Neutrophil (primary cell): ENCODE measurements around the gene TRIM4.
"Not testable (repeated sequence)": the region's sequence is repeated elsewhere in the genome, so short reads cannot be mapped to it uniquely, and the experiment has no call there.

Source experiments
- H3K27ac ChIP-seq: fragments of 200-600 bp; sonication (generic); 2 replicates; pipeline ENCODE4 v1.5.1; 2016; ENCODE audit warnings: mild to moderate bottlenecking, moderate library complexity
- H3K27me3 ChIP-seq: fragments of 200-600 bp; sonication (generic); 2 replicates; pipeline ENCODE4 v1.6.0; 2016; ENCODE audit warnings: mild to moderate bottlenecking
- H3K36me3 ChIP-seq: fragments of 200-600 bp; sonication (generic); 2 replicates; pipeline ENCODE4 v1.5.1; 2017
- H3K4me1 ChIP-seq, 2 experiments: fragments of 200-600 bp in 1 of 2; sonication (generic) in 1 of 2; 1 replicate in 1 of 2; 2 replicates in 1 of 2; pipeline versions ENCODE4 v1.5.1 to v1.6.1; 2013 to 2016; ENCODE audit warnings: low read depth in 1 of 2, low read length in 1 of 2, mild to moderate bottlenecking in 1 of 2, moderate library complexity in 1 of 2; ENCODE audit not compliant: control insufficient read depth in 1 of 2, insufficient read depth in 1 of 2
- H3K4me3 ChIP-seq, 2 experiments: fragments of 200-600 bp in 1 of 2; sonication (generic) in 1 of 2; 1 replicate in 1 of 2; 2 replicates in 1 of 2; pipeline ENCODE4 v1.5.1; 2013 to 2016; ENCODE audit warnings: low read depth in 1 of 2, low read length in 1 of 2, mild to moderate bottlenecking in 1 of 2, moderate library complexity in 1 of 2
- H3K9me3 ChIP-seq: fragments of 200-600 bp; sonication (generic); 2 replicates; pipeline ENCODE4 v1.5.1; 2016
- CTCF ChIP-seq: fragments of 200-600 bp; sonication (generic); IDR thresholded peaks from 2 replicates; pipeline ENCODE4 v1.5.1; 2016; ENCODE audit warnings: antibody characterized with exemption

TRIM4 gene

DNA sequence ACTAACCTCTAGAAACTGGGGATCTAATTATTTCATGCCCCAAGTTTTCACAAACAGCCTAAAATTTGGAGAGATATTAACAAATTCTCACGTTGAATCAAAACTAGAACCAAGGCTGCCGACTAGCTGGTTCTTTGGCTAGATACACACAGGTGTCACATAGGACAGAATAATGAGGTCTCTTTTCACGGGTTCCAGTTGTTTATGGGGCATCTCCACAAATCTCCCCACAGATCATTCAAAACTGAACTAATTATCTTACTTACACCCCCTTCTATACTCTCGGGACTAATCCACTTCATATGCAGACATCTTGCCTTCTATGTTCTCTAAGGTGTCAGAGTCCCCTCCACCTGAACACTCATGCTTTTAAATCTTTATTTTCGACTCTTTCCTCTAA, 26.1 kb downstream of the TRIM4 start:
- no peak for TF ChIP-seq CTCF
- peaks cover 18 to 20% of the 10 kb centered on the region in 2 experiments for H3K4me1 ChIP-seq
- no peak overlapping the region for H3K4me3 ChIP-seq
- no peaks in the 10 kb centered on the region for H3K27me3 ChIP-seq
- no peaks in the 10 kb centered on the region for H3K9me3 ChIP-seq
- no peak overlapping the region for H3K27ac ChIP-seq
- H3K36me3 ChIP-seq = peaks cover 34% of the 10 kb centered on the region

GRCh38 chr7:99890348-99890747, 29.0 kb downstream of the TRIM4 start:
- not testable (repeated sequence) for H3K4me1 ChIP-seq, H3K27ac ChIP-seq, H3K27me3 ChIP-seq, H3K4me3 ChIP-seq, H3K9me3 ChIP-seq
- H3K36me3 ChIP-seq = peaks cover 36% of the 10 kb centered on the region

DNA sequence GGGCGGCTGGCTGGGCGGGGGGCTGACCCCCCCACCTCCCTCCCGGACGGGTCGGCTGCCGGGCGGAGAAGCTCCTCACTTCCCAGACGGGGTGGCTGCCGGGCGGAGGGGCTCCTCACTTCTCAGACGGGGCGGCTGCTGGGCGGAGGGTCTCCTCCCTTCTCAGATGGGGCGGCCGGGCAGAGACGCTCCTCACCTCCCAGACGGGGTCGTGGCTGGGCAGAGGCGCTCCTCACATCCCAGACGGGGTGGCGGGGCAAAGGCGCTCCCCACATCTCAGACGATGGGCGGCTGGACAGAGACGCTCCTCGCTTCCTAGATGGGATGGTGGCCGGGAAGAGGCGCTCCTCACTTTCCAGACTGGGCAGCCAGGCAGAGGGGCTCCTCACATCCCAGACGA, 31.0 kb downstream of the TRIM4 start:
- H3K4me3 ChIP-seq, H3K9me3 ChIP-seq, H3K27ac ChIP-seq, H3K27me3 ChIP-seq, H3K4me1 ChIP-seq: not testable (repeated sequence)
- H3K36me3 ChIP-seq = peaks cover 36% of the 10 kb centered on the region

DNA sequence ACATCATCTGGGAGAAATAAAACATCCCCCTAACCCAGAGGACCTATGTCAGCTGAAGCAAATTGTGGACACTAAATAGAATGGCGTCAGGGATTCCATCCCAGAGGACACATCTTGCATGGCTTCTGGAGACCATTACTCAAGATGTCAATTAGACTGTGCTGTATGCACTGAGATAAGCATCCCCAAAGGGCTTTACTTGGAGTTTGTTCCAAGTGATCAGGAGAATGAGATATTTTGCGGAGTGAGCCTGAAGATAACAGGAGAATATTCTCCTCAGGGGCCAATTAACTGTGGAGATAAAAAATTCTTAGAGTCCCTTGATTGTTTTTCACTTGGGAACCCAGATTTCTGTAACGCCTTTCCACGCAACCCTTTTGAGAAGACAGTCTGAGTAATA, 38.0 kb downstream of the TRIM4 start:
- TF ChIP-seq CTCF = no peak
- Histone ChIP-seq H3K4me3 (no peak overlapping the region), H3K27ac (no peak overlapping the region), H3K9me3 (no peaks in the 10 kb centered on the region), H3K4me1 (peaks cover 5 to 6% of the 10 kb centered on the region in 2 experiments), H3K36me3 (no peaks in the 10 kb centered on the region), H3K27me3 (no peaks in the 10 kb centered on the region)

GRCh38 chr7:99876933-99877332, 42.4 kb downstream of the TRIM4 start, which contains the start of gene OR2AE1:
OR2AE1 (minus strand) TSS chr7:99877033; CDS start chr7:99877033, 0 bp downstream.
- Histone ChIP-seq H3K4me1 (peaks cover 11 to 13% of the 10 kb centered on the region in 2 experiments), H3K27ac (peak within 1 kb of the TSS; percentile 65), H3K27me3 (peaks cover 5% of the 10 kb centered on the region), H3K9me3 (no peaks in the 10 kb centered on the region), H3K36me3 (no peaks in the 10 kb centered on the region), H3K4me3 (no peak within 1 kb of the TSS)
- TF ChIP-seq CTCF = no peak

DNA sequence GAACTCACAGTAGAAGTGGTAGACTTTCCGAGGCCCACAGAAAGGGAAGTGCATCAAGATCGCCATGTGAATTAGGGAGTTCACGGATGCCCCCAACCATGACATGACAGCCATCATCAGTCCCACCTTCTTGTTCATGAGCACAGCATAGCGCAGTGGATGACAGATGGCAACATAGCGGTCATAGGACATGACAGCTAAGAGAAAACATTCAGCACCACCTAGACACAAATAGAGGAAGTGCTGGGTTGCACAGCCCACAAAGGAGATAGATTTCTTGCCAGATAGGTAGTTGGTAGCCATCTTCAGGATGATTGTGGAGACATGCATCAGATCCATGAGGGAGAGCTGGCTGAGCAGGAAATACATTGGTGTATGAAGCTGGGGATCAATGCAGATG, 42.8 kb downstream of the TRIM4 start:
- no peak for TF ChIP-seq CTCF
- peaks cover 11 to 13% of the 10 kb centered on the region in 2 experiments for H3K4me1 ChIP-seq
- peak overlapping the region; percentile 65 for H3K27ac ChIP-seq
- H3K9me3 ChIP-seq = no peaks in the 10 kb centered on the region
- H3K36me3 ChIP-seq = no peaks in the 10 kb centered on the region
- H3K4me3 ChIP-seq = no peak overlapping the region
- peaks cover 8% of the 10 kb centered on the region for H3K27me3 ChIP-seq

DNA sequence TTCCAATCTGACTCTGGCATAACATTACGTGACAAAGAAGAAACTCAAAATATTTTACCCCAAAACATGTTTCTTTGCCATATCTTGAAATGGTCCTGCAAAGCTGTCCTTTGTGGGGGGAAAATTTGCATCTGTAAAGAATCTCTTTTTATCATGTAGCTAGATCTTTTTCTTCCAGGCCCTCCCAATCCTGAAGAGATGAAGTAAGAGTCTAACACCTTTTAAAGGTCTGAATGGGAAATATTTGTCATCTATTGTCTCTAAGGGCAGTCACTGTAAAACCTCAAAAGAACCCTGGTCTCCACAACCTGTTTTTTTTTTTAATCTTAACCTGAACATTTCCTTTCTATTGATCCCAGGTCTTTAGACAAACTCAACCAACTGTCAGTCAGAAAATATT, 51.1 kb downstream of the TRIM4 start:
- H3K4me1 ChIP-seq = no peaks in the 10 kb centered on the region
- TF ChIP-seq CTCF = no peak
- no peak overlapping the region for H3K4me3 ChIP-seq
- H3K9me3 ChIP-seq = no peaks in the 10 kb centered on the region
- H3K36me3 ChIP-seq = no peaks in the 10 kb centered on the region
- peaks cover 52% of the 10 kb centered on the region for H3K27me3 ChIP-seq
- no peak overlapping the region for H3K27ac ChIP-seq

DNA sequence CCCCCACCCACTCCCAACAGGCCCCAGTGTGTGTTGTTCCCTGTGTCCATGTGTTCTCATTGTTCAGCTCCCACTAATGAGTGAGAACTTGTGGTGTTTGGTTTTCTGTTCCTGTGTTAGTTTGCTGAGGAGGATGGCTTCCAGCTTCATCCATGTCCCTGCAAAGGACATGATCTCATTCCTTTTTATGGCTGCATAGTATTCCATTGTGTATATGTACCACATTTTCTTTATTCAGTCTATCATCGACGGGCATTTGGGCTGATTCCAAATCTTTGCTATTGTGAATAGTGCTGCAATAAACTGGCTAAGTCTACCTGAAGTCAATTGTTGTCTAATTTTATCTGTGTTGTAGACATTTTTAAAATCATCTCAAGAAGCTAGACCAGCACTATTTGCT, 51.9 kb downstream of the TRIM4 start:
- H3K4me1 ChIP-seq, H3K4me3 ChIP-seq: not testable (repeated sequence)

More for the DNA sequence above, 51.9 kb downstream of the TRIM4 start:
- not testable (repeated sequence) for H3K9me3 ChIP-seq, H3K36me3 ChIP-seq, H3K27ac ChIP-seq
- H3K27me3 ChIP-seq = peaks cover 57% of the 10 kb centered on the region
